ENCODE data around the gene MUC5B. TPM values are rescaled to one million over a fixed set of nuclear protein-coding genes. Genes with fewer than 3 reads are reported as not detected.

The MUC5B gene
- total RNA-seq, 2 experiments from 2014 or later, result not detected

DNA sequence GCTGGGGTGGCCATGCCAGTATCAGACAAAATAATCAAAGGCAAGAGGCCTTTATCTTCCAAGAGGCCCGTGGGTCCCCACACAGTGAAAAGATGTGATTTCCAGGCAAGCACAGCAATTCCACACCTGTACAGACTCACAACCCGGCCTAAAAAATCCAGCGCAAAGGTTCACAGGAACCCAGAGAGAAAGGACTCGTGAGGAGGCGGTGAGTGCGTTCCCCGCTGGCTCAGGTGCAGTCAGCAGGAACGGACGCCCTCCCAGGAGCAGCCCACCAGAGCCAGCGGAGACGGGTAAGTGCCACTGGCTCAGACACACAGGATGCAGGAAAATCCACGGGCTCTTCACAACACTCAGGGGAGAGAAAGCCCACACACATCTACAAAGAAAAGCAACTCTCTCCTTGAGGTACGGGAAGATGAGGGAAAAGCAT lies 82.2 kb downstream of the MUC5B start:
- Histone ChIP-seq H3K4me3 (ENCODE audit: low read length) (no peak overlapping the region), H3K27ac (ENCODE audit: low read depth in 1 of 2, low read length in 2 of 2) (no peak overlapping the region), H3K9me3 (ENCODE audit: control insufficient read depth in 1 of 2, insufficient read depth in 1 of 2, low read length in 2 of 2) (no peaks in the 10 kb centered on the region), H3K4me1 (ENCODE audit: insufficient read depth, low read length) (peaks cover 53% of the 10 kb centered on the region), H3K36me3 (ENCODE audit: insufficient read depth, low read length) (peaks cover 13% of the 10 kb centered on the region), H3K27me3 (ENCODE audit: control insufficient read depth in 1 of 2, insufficient read depth in 2 of 2, low read length in 2 of 2) (no peaks in the 10 kb centered on the region)
- Mint-ChIP-seq H3K27ac (no peak overlapping the region), H3K36me3 (ENCODE audit: low read depth) (peaks cover 5% of the 10 kb centered on the region), H3K27me3 (no peaks in the 10 kb centered on the region), H3K4me3 (peak overlapping the region; percentile 51), H3K4me1 (ENCODE audit: low read depth) (peaks cover 50% of the 10 kb centered on the region), H3K9me3 (no peaks in the 10 kb centered on the region)
- no peak for ATAC-seq (ENCODE audit: poor library complexity)
- intact Hi-C loops (cut with DNase I, micrococcal nuclease), result loop anchor here in 1 of 2 experiments (5.0 kb wide), 1 partner anchor 267 kb away; the partner anchor contains the start of gene DUSP8
- ChIA-PET POLR2A (no interaction called here), CTCF (interaction anchor here (1.3 kb wide), 1 partner anchor 269 kb away, joined by 5 read pairs; no protein-coding TSS in a partner anchor)
- TF ChIP-seq, protein P1, sequence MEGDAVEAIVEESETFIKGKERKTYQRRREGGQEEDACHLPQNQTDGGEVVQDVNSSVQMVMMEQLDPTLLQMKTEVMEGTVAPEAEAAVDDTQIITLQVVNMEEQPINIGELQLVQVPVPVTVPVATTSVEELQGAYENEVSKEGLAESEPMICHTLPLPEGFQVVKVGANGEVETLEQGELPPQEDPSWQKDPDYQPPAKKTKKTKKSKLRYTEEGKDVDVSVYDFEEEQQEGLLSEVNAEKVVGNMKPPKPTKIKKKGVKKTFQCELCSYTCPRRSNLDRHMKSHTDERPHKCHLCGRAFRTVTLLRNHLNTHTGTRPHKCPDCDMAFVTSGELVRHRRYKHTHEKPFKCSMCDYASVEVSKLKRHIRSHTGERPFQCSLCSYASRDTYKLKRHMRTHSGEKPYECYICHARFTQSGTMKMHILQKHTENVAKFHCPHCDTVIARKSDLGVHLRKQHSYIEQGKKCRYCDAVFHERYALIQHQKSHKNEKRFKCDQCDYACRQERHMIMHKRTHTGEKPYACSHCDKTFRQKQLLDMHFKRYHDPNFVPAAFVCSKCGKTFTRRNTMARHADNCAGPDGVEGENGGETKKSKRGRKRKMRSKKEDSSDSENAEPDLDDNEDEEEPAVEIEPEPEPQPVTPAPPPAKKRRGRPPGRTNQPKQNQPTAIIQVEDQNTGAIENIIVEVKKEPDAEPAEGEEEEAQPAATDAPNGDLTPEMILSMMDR (IDR thresholded peaks at IDR 0.05), result no peak
- peak in 1 of 14 experiments; percentile 24 for DNase-seq

DNA sequence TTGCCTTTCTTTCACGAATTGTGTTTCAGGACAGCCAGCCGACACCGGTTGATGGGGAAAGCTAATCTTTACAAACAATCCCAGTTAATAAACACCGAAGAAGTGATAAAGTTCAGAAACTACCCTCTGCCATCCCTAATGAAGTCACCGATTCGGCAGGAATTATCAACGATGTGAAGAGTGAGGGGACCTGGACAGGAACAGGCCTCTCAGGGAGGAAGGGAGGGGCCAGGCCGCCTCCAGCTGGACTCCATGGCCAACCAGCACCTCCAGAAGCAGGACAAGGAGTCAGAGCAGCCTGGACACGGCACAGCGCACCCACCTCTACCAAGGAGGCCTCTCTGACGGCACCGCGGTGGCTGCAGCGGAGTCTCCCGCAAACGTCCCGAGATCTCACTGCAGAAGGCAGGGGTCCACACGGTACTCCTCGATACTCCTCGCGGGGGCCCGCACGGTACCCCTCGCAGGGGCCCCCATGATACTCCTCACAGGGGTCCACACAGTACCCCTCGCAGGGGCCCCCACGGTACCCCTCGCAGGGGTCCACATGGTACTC lies 82.7 kb downstream of the MUC5B start:
- TF ChIP-seq, protein P1 (IDR thresholded peaks at IDR 0.05), result no peak
- peaks cover 13% of the 10 kb centered on the region for H3K36me3 ChIP-seq (ENCODE audit: insufficient read depth, low read length)
- Mint-ChIP-seq H3K27me3 (no peaks in the 10 kb centered on the region), H3K4me3 (no peak overlapping the region), H3K9me3 (no peaks in the 10 kb centered on the region), H3K4me1 (ENCODE audit: low read depth) (peaks cover 49% of the 10 kb centered on the region), H3K27ac (no peak overlapping the region), H3K36me3 (ENCODE audit: low read depth) (peaks cover 5% of the 10 kb centered on the region)
- H3K4me1 ChIP-seq (ENCODE audit: insufficient read depth, low read length), result peaks cover 58% of the 10 kb centered on the region
- ATAC-seq (ENCODE audit: poor library complexity), result no peak
- ChIA-PET POLR2A (no interaction called here), CTCF (interaction anchor here (1.3 kb wide), 1 partner anchor 269 kb away, joined by 5 read pairs; no protein-coding TSS in a partner anchor)
- H3K4me3 ChIP-seq (ENCODE audit: low read length), result no peak overlapping the region
- H3K9me3 ChIP-seq (ENCODE audit: control insufficient read depth in 1 of 2, insufficient read depth in 1 of 2, low read length in 2 of 2), result no peaks in the 10 kb centered on the region
- no peaks in the 10 kb centered on the region for H3K27me3 ChIP-seq (ENCODE audit: control insufficient read depth in 1 of 2, insufficient read depth in 2 of 2, low read length in 2 of 2)
- intact Hi-C loops (cut with DNase I, micrococcal nuclease), result loop anchor here in 1 of 2 experiments (5.0 kb wide), 1 partner anchor 267 kb away; the partner anchor contains the start of gene DUSP8
- H3K27ac ChIP-seq (ENCODE audit: low read depth in 1 of 2, low read length in 2 of 2), result no peak overlapping the region
- DNase-seq, result peak in 2 of 14 experiments; percentile 21 to 26

GRCh38 chr11:1306186-1307162 lies 83.6 kb downstream of the MUC5B start:
- H3K36me3 ChIP-seq (ENCODE audit: insufficient read depth, low read length), result peaks cover 13% of the 10 kb centered on the region
- no peaks in the 10 kb centered on the region for H3K27me3 Mint-ChIP-seq
- intact Hi-C loops (cut with DNase I, micrococcal nuclease), result loop anchor here in 1 of 2 experiments (5.0 kb wide), 1 partner anchor 266 kb away; the partner anchor contains the start of gene DUSP8
- DNase-seq, result peak in 2 of 14 experiments; percentile 19 to 28
- H3K27ac ChIP-seq (ENCODE audit: low read depth in 1 of 2, low read length in 2 of 2), result no peak overlapping the region
- H3K4me3 Mint-ChIP-seq, result peak overlapping the region; percentile 48
- peaks cover 5% of the 10 kb centered on the region for H3K36me3 Mint-ChIP-seq (ENCODE audit: low read depth)
- ChIA-PET CTCF (interaction anchor here (1.3 kb wide), 1 partner anchor 268 kb away, joined by 5 read pairs; no protein-coding TSS in a partner anchor), POLR2A (no interaction called here)
- peaks cover 58% of the 10 kb centered on the region for H3K4me1 Mint-ChIP-seq (ENCODE audit: low read depth)
- H3K9me3 Mint-ChIP-seq, result no peaks in the 10 kb centered on the region
- TF ChIP-seq, protein P1 (IDR thresholded peaks at IDR 0.05), result no peak
- ATAC-seq (ENCODE audit: poor library complexity), result no peak
- H3K4me3 ChIP-seq (ENCODE audit: low read length), result no peak overlapping the region
- no peaks in the 10 kb centered on the region for H3K9me3 ChIP-seq (ENCODE audit: control insufficient read depth in 1 of 2, insufficient read depth in 1 of 2, low read length in 2 of 2)
- H3K27me3 ChIP-seq (ENCODE audit: control insufficient read depth in 1 of 2, insufficient read depth in 2 of 2, low read length in 2 of 2), result no peaks in the 10 kb centered on the region
- H3K27ac Mint-ChIP-seq, result peak overlapping the region; percentile 84
- peaks cover 67% of the 10 kb centered on the region for H3K4me1 ChIP-seq (ENCODE audit: insufficient read depth, low read length)

Measured in CD4-positive, alpha-beta T cell (primary cell).